ENCODE results near the gene CSF1R. TPM values are rescaled to one million over a fixed set of nuclear protein-coding genes. Genes with fewer than 3 reads are reported as not detected.

CSF1R gene
- total and polyA plus RNA-seq, 2 donors (not counting 3 experiments of a cell fraction or from before 2014, with no cell fraction given): not detected

- intact Hi-C loops (cut with micrococcal nuclease) (no loop called here), dilution Hi-C loops (cut with MboI; ENCODE audit: extremely low pct_ligation_motif_present, low sequenced_read_pairs) (no loop called here)
- Histone ChIP-seq H3K4me1 (ENCODE audit: control insufficient read depth, extremely low read depth, insufficient read depth, low read length) (peaks cover 9% of the 10 kb centered on the region), H3K36me3 (ENCODE audit: control insufficient read depth in 2 of 2, extremely low read depth in 1 of 2, insufficient read depth in 2 of 2, low read length in 2 of 2) (no peaks in the 10 kb centered on the region), H2AFZ (ENCODE audit: low read depth, low read length) (no peak overlapping the region), H3K27me3 (ENCODE audit: control insufficient read depth in 2 of 2, insufficient read depth in 2 of 2, low read length in 2 of 2) (no peaks in the 10 kb centered on the region), H3K9me3 (replicated peaks; ENCODE audit: control insufficient read depth, insufficient read depth, low read length) (no peaks in the 10 kb centered on the region), H3K4me2 (ENCODE audit: insufficient read depth, low read length) (no peak overlapping the region), H3K9me1 (replicated peaks; ENCODE audit: control insufficient read depth, extremely low read depth, insufficient read depth, low read length) (no peaks in the 10 kb centered on the region), H3K9ac (replicated peaks; ENCODE audit: extremely low read depth, insufficient read depth, low read length) (no peak overlapping the region), H3K27ac (ENCODE audit: insufficient read depth, low read depth, low read length) (no peak overlapping the region), H4K20me1 (replicated peaks; ENCODE audit: control insufficient read depth, extremely low read depth, insufficient read depth, low read length) (no peaks in the 10 kb centered on the region), H3K4me3 (replicated peaks in 1 of 3; ENCODE audit: insufficient read depth in 1 of 3, low read depth in 1 of 3, low read length in 3 of 3) (no peak overlapping the region), H3K79me2 (ENCODE audit: control insufficient read depth, insufficient read depth, low read length) (no peaks in the 10 kb centered on the region)
- no peak for FAIRE-seq
- no peak for DNase-seq (ENCODE audit: low read depth, low spot score)
- no peak for TF ChIP-seq MYC (IDR thresholded peaks at IDR 0.05; ENCODE audit: low read depth, low read length)
- TF ChIP-seq MAX (IDR thresholded peaks at IDR 0.05; ENCODE audit: insufficient read depth, insufficient read length): no peak
- no peak for TF ChIP-seq EZH2 (IDR thresholded peaks at IDR 0.05; ENCODE audit: borderline replicate concordance, low read depth, low read length, severe bottlenecking)
- no peak for TF ChIP-seq GATA2 (IDR thresholded peaks at IDR 0.05; ENCODE audit: insufficient read depth, insufficient read length, low read depth, low read length)
- TF ChIP-seq POLR2AphosphoS5 (IDR thresholded peaks at IDR 0.05; ENCODE audit: insufficient read depth, low read depth, low read length): no peak
- no peak for TF ChIP-seq JUN (IDR thresholded peaks at IDR 0.05; ENCODE audit: borderline replicate concordance, insufficient read depth, insufficient read length, low read depth)
- TF ChIP-seq FOS (IDR thresholded peaks at IDR 0.05; ENCODE audit: borderline replicate concordance, insufficient read depth, low read length): no peak
- no peak for TF ChIP-seq CTCF (IDR thresholded peaks at IDR 0.05; ENCODE audit: extremely low read depth in 1 of 2, insufficient read depth in 1 of 2, low read depth in 1 of 2, low read length in 2 of 2)
- no peak for TF ChIP-seq POLR2A (IDR thresholded peaks at IDR 0.05; ENCODE audit: low read depth, low read length)
- ChIA-PET POLR2A (no interaction called here), CTCF (interaction anchor here (0.7 to 1.7 kb wide), 7 partner anchors 9 to 289 kb away, joined by 3 to 6 read pairs (median 3); no protein-coding TSS in a partner anchor)
- BruUV-seq (replicated peaks): no TSS peak
Observed at GRCh38 chr5:150122536-150123481, 36.5 kb upstream of the CSF1R start.
